Kidney epithelial cell (primary cell): ENCODE measurements around the gene GNG12. TPM values are rescaled to one million over a fixed set of nuclear protein-coding genes. Genes with fewer than 3 reads are reported as not detected.

Experiments used
- DNase-seq: peaks from one replicate; pipeline ENCODE4 v3.0.0-alpha.2; 2010; ENCODE audit warnings: low read depth
- H3K27me3 ChIP-seq: 2 replicates; pipeline ENCODE4 v1.6.0; 2011; ENCODE audit warnings: low read length; ENCODE audit not compliant: control insufficient read depth, insufficient read depth
- H3K36me3 ChIP-seq: 2 replicates; pipeline ENCODE4 v1.5.1; 2011; ENCODE audit warnings: low read length; ENCODE audit not compliant: control insufficient read depth, insufficient read depth
- H3K4me3 ChIP-seq: 2 replicates; pipeline ENCODE4 v1.5.1; 2011; ENCODE audit warnings: low read depth, mild to moderate bottlenecking, control low read depth, low read length
- CTCF ChIP-seq: IDR thresholded peaks from 2 replicates; pipeline ENCODE4 v1.5.1; 2011; ENCODE audit warnings: mild to moderate bottlenecking, moderate library complexity, low read length, control low read depth, inconsistent platforms; ENCODE audit not compliant: insufficient read depth, poor library complexity, severe bottlenecking
- total RNA-seq: library from RNA; depleted of rRNA; stranded (reverse); fragments of >200 nt; gene quantifications from 2 replicates; pipeline ENCODE4 v1.2.3, GENCODE V29; 2015

The GNG12 gene
- total RNA-seq, 1 donor from 2014 or later, result 85.7 TPM

GRCh38 chr1:67717876-67718275 is 115.4 kb downstream of the GNG12 start:
- no peaks in the 10 kb centered on the region for H3K27me3 ChIP-seq
- no peak overlapping the region for H3K4me3 ChIP-seq
- no peak for TF ChIP-seq CTCF
- no peaks in the 10 kb centered on the region for H3K36me3 ChIP-seq
- no peak for DNase-seq

GRCh38 chr1:67716800-67717199 is 116.5 kb downstream of the GNG12 start:
- no peak for TF ChIP-seq CTCF
- Histone ChIP-seq H3K27me3 (no peaks in the 10 kb centered on the region), H3K36me3 (no peaks in the 10 kb centered on the region), H3K4me3 (no peak overlapping the region)
- DNase-seq, result no peak

- H3K27me3 ChIP-seq, result no peaks in the 10 kb centered on the region
- TF ChIP-seq CTCF, result no peak
- no peak overlapping the region for H3K4me3 ChIP-seq
- H3K36me3 ChIP-seq, result no peaks in the 10 kb centered on the region
- DNase-seq, result no peak
Observed at GRCh38 chr1:67715819-67716218, 117.4 kb downstream of the GNG12 start.

- peak; percentile 82 for DNase-seq
- H3K4me3 ChIP-seq, result no peak overlapping the region
- no peaks in the 10 kb centered on the region for H3K36me3 ChIP-seq
- no peaks in the 10 kb centered on the region for H3K27me3 ChIP-seq
- TF ChIP-seq CTCF, result no peak
Observed at GRCh38 chr1:67713057-67713846, 120.0 kb downstream of the GNG12 start.

- TF ChIP-seq CTCF, result no peak
- H3K4me3 ChIP-seq, result no peak overlapping the region
- H3K36me3 ChIP-seq, result no peaks in the 10 kb centered on the region
- no peaks in the 10 kb centered on the region for H3K27me3 ChIP-seq
- DNase-seq, result no peak
Observed at GRCh38 chr1:67711855-67712212, 121.4 kb downstream of the GNG12 start.

- Histone ChIP-seq H3K36me3 (no peaks in the 10 kb centered on the region), H3K27me3 (no peaks in the 10 kb centered on the region), H3K4me3 (no peak overlapping the region)
- DNase-seq, result no peak
- TF ChIP-seq CTCF, result no peak
Observed at GRCh38 chr1:67711158-67711854, 122.0 kb downstream of the GNG12 start.
